Fibroblast of pulmonary artery (primary cell): ENCODE results near the gene SPOUT1.
"Not testable (repeated sequence)": the region's sequence is repeated elsewhere in the genome, so short reads cannot be mapped to it uniquely, and the experiment has no call there.

Experiments
- DNase-seq: peaks from one replicate; pipeline ENCODE4 v3.0.0-alpha.2; 2010; ENCODE audit warnings: low read depth
- H3K4me3 ChIP-seq: replicated peaks from 2 replicates; pipeline ENCODE4 v1.5.1; 2011; ENCODE audit warnings: low read depth, mild to moderate bottlenecking, control low read depth, low read length, moderate library complexity
- TF ChIP-seq, protein P1 (sequence below): IDR thresholded peaks from 2 replicates; pipeline ENCODE4 v1.5.1; 2011; ENCODE audit warnings: mild to moderate bottlenecking, control low read depth, low read length, inconsistent platforms; ENCODE audit errors: missing control alignments

The SPOUT1 gene

GRCh38 chr9:128829477-128830251, at the start of gene SPOUT1:
Gene SPOUT1 (minus strand): TSS chr9:128829794. CDS start chr9:128829780, 14 bp downstream.
- peak within 1 kb of the TSS; percentile 64 for H3K4me3 ChIP-seq
- peak; percentile 89 for DNase-seq
- TF ChIP-seq, protein P1, sequence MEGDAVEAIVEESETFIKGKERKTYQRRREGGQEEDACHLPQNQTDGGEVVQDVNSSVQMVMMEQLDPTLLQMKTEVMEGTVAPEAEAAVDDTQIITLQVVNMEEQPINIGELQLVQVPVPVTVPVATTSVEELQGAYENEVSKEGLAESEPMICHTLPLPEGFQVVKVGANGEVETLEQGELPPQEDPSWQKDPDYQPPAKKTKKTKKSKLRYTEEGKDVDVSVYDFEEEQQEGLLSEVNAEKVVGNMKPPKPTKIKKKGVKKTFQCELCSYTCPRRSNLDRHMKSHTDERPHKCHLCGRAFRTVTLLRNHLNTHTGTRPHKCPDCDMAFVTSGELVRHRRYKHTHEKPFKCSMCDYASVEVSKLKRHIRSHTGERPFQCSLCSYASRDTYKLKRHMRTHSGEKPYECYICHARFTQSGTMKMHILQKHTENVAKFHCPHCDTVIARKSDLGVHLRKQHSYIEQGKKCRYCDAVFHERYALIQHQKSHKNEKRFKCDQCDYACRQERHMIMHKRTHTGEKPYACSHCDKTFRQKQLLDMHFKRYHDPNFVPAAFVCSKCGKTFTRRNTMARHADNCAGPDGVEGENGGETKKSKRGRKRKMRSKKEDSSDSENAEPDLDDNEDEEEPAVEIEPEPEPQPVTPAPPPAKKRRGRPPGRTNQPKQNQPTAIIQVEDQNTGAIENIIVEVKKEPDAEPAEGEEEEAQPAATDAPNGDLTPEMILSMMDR, result no peak

DNA sequence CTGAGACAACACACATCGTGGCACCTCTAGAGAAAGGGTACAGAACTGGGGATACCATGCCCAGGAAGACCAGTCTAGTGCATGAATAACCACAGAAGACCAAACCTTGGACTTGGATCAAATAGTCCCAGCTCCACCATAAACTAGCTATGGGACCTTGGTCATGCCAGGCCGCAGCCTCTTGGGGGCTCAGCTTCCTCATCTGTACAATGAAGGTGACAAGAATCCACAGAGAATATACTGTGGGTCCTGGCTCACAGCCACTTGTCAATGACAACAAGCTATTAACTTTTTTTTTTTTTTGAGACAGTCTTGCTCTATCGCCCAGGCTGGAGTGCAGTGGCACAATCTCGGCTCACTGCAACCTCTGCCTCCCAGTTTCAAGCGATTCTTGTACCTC, 48.3 kb upstream of the SPOUT1 start:
- no peak overlapping the region for H3K4me3 ChIP-seq
- no peak for DNase-seq
- TF ChIP-seq, protein P1, result no peak

- not testable (repeated sequence) for DNase-seq
Observed at GRCh38 chr9:128870941-128871265, 41.3 kb upstream of the SPOUT1 start.

GRCh38 chr9:128870128-128870940, 40.7 kb upstream of the SPOUT1 start:
- no peak overlapping the region for H3K4me3 ChIP-seq

More at GRCh38 chr9:128870941-128871265, 41.3 kb upstream of the SPOUT1 start:
- not testable (repeated sequence) for H3K4me3 ChIP-seq

GRCh38 chr9:128863647-128864046, 34.1 kb upstream of the SPOUT1 start:
- peak; percentile 66 for DNase-seq
- no peak overlapping the region for H3K4me3 ChIP-seq
- TF ChIP-seq, protein P1, result peak; percentile 82

More at GRCh38 chr9:128870128-128870940, 40.7 kb upstream of the SPOUT1 start:
- DNase-seq, result no peak
- TF ChIP-seq, protein P1, result no peak

- no peak overlapping the region for H3K4me3 ChIP-seq
- TF ChIP-seq, protein P1, result no peak
- no peak for DNase-seq
Observed at GRCh38 chr9:128862401-128862851, 32.8 kb upstream of the SPOUT1 start.

GRCh38 chr9:128861501-128861900, 31.9 kb upstream of the SPOUT1 start:
- TF ChIP-seq, protein P1, result no peak

More at GRCh38 chr9:128861501-128861900, 31.9 kb upstream of the SPOUT1 start:
- H3K4me3 ChIP-seq, result no peak overlapping the region
- DNase-seq, result no peak
